ENCODE data around the gene SMURF1. TPM values are rescaled to one million over a fixed set of nuclear protein-coding genes. Genes with fewer than 3 reads are reported as not detected.

SMURF1 gene
- total and polyA plus RNA-seq, 2 of the 4 experiments (the other 2 are of a cell fraction): 13.4 to 20.3 TPM

DNA sequence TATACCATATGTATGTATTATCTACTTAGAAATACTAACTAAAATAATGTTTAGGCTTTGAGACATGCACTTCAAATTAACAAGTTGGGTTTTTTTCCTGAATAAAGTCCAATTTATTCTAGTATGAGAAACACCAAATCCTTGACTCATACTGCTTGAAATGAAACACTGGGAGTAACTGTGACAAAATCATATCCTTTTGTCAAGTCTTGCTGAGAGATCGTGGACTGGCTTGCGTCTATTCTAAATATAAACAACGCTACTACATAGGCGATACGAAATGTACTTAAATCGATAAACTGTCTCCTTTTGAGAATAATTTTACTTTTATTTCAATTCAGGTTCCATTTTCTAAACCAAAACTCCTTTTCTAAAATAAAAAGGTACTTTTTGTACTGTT is 16.3 kb downstream of the SMURF1 start:
- peaks cover 20% of the 10 kb centered on the region for H3K4me1 ChIP-seq (ENCODE audit: control insufficient read depth, insufficient read depth, low read length)
- H4K8ac ChIP-seq (ENCODE audit: low read depth in 2 of 2, low read length in 2 of 2): no peak overlapping the region
- no peaks in the 10 kb centered on the region for H3K36me3 ChIP-seq (ENCODE audit: control insufficient read depth, insufficient read depth, low read length)
- H3K9me1 ChIP-seq (ENCODE audit: insufficient read depth, low read length): peaks cover 38% of the 10 kb centered on the region
- no peak overlapping the region for H3K18ac ChIP-seq (ENCODE audit: low read depth, low read length)
- H3K14ac ChIP-seq (replicated peaks; ENCODE audit: low read depth, low read length): no peak overlapping the region
- dilution Hi-C loops (cut with HindIII; ENCODE audit: low sequenced_read_pairs, unreplicated experiment): no loop called here
- H2BK15ac ChIP-seq (ENCODE audit: low read depth, low read length): no peak overlapping the region
- H2BK20ac ChIP-seq (ENCODE audit: low read depth, low read length): no peak overlapping the region
- peak; percentile 38 for ATAC-seq (ENCODE audit: low read depth)
- DNase-seq: peak; percentile 56
- POLR2A ChIA-PET (ENCODE audit: unreplicated experiment): no interaction called here
- H2BK120ac ChIP-seq (ENCODE audit: low read depth, low read length): no peak overlapping the region
- no peak overlapping the region for H2AK9ac ChIP-seq (replicated peaks; ENCODE audit: low read depth, low read length, poor library complexity)
- no peak overlapping the region for H3K56ac ChIP-seq (ENCODE audit: extremely low read depth, insufficient read depth, low read length)
- CTCF ChIA-PET: interaction anchor here (1.0 kb wide), 1 partner anchor 10 kb away, joined by 4 read pairs; no protein-coding TSS in a partner anchor
- no peak overlapping the region for H2AFZ ChIP-seq (replicated peaks; ENCODE audit: low read length, poor library complexity)
- H3K27me3 ChIP-seq (ENCODE audit: control insufficient read depth, insufficient read depth, low read length): no peaks in the 10 kb centered on the region
- no peak overlapping the region for H4K91ac ChIP-seq (ENCODE audit: insufficient read depth, low read depth, low read length)
- no peak overlapping the region for H4K5ac ChIP-seq (ENCODE audit: low read depth, low read length)
- H3K9ac ChIP-seq (ENCODE audit: low read depth, low read length): no peak overlapping the region
- no CpG with 5 or more reads among the region's 6 CpGs for WGBS, 2 experiments (ENCODE audit: extremely low coverage in 2 of 2, insufficient read length in 1 of 2)
- H2AK5ac ChIP-seq (ENCODE audit: low read depth, low read length): no peak overlapping the region
- no peaks in the 10 kb centered on the region for H3K9me3 ChIP-seq (ENCODE audit: control insufficient read depth, insufficient read depth, low read length)
- intact Hi-C loops (cut with micrococcal nuclease): no loop called here
- no peak overlapping the region for H2BK5ac ChIP-seq (ENCODE audit: low read depth, low read length, poor library complexity, severe bottlenecking)
- no TSS peak for BruUV-seq (replicated peaks)
- H3K4me2 ChIP-seq (ENCODE audit: low read depth, low read length): no peak overlapping the region
- no peak overlapping the region for H3K4me3 ChIP-seq (ENCODE audit: insufficient read depth, low read depth, low read length)
- peaks cover 11 to 79% of the 10 kb centered on the region in 2 experiments for H3K79me1 ChIP-seq (ENCODE audit: low read depth in 1 of 2, low read length in 2 of 2)
- H4K20me1 ChIP-seq (ENCODE audit: insufficient read depth, low read length): peaks cover 79% of the 10 kb centered on the region
- no peak overlapping the region for H3K4ac ChIP-seq (ENCODE audit: low read depth, low read length)
- no peak overlapping the region for H3K23ac ChIP-seq (ENCODE audit: low read depth, low read length)
- in situ Hi-C loops (cut with MboI; ENCODE audit: low sequenced_read_pairs): no loop called here
- no peak overlapping the region for H3K27ac ChIP-seq (ENCODE audit: insufficient read depth, low read length)
- TF ChIP-seq, protein P1, sequence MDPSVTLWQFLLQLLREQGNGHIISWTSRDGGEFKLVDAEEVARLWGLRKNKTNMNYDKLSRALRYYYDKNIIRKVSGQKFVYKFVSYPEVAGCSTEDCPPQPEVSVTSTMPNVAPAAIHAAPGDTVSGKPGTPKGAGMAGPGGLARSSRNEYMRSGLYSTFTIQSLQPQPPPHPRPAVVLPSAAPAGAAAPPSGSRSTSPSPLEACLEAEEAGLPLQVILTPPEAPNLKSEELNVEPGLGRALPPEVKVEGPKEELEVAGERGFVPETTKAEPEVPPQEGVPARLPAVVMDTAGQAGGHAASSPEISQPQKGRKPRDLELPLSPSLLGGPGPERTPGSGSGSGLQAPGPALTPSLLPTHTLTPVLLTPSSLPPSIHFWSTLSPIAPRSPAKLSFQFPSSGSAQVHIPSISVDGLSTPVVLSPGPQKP (IDR thresholded peaks at IDR 0.05; ENCODE audit: borderline replicate concordance, low read depth, low read length): no peak
- TF ChIP-seq, protein P2, sequence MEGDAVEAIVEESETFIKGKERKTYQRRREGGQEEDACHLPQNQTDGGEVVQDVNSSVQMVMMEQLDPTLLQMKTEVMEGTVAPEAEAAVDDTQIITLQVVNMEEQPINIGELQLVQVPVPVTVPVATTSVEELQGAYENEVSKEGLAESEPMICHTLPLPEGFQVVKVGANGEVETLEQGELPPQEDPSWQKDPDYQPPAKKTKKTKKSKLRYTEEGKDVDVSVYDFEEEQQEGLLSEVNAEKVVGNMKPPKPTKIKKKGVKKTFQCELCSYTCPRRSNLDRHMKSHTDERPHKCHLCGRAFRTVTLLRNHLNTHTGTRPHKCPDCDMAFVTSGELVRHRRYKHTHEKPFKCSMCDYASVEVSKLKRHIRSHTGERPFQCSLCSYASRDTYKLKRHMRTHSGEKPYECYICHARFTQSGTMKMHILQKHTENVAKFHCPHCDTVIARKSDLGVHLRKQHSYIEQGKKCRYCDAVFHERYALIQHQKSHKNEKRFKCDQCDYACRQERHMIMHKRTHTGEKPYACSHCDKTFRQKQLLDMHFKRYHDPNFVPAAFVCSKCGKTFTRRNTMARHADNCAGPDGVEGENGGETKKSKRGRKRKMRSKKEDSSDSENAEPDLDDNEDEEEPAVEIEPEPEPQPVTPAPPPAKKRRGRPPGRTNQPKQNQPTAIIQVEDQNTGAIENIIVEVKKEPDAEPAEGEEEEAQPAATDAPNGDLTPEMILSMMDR (conservative IDR thresholded peaks at IDR 0.05; ENCODE audit: low read depth, low read length): no peak
- TF ChIP-seq MAFK (IDR thresholded peaks at IDR 0.05; ENCODE audit: low read depth, low read length): no peak
- no peak for TF ChIP-seq NFE2L2 (IDR thresholded peaks at IDR 0.05; ENCODE audit: low read depth, low read length)
- TF ChIP-seq RCOR1 (IDR thresholded peaks at IDR 0.05; ENCODE audit: insufficient replicate concordance, low read length): no peak
- TF ChIP-seq SMC3 (IDR thresholded peaks at IDR 0.05; ENCODE audit: low read depth, low read length): no peak
- no peak for TF ChIP-seq MXI1 (IDR thresholded peaks at IDR 0.05; ENCODE audit: borderline replicate concordance, low read depth, low read length)
- no peak for TF ChIP-seq POLR2A (IDR thresholded peaks at IDR 0.05; ENCODE audit: low read depth, low read length)
- no peak for TF ChIP-seq RAD21 (IDR thresholded peaks at IDR 0.05; ENCODE audit: low read length)
